Mesothelial cell of epicardium (in vitro differentiated cells): ENCODE data around the gene FPGT. TPM values are rescaled to one million over a fixed set of nuclear protein-coding genes. Genes with fewer than 3 reads are reported as not detected.

Source experiments
- DNase-seq, 2 experiments: peaks; one replicate each; pipeline ENCODE4 v3.0.0; 2021; ENCODE audit warnings: low spot score in 2 of 2; ENCODE audit not compliant: unreplicated experiment in 2 of 2
- H3K27ac Mint-ChIP-seq: 2 replicates; pipeline ENCODE4 v1.8.0; 2021; ENCODE audit warnings: mixed read lengths
- H3K27me3 Mint-ChIP-seq: 2 replicates; pipeline ENCODE4 v1.8.0; 2021; ENCODE audit warnings: low read depth, mixed read lengths
- H3K36me3 Mint-ChIP-seq: 2 replicates; pipeline ENCODE4 v1.8.0; 2021; ENCODE audit warnings: mixed read lengths
- H3K4me1 Mint-ChIP-seq: 2 replicates; pipeline ENCODE4 v1.8.0; 2021; ENCODE audit warnings: mixed read lengths
- H3K4me3 Mint-ChIP-seq: 2 replicates; pipeline ENCODE4 v1.8.0; 2021; ENCODE audit warnings: mild to moderate bottlenecking, moderate library complexity, mixed read lengths
- H3K9me3 Mint-ChIP-seq: 2 replicates; pipeline ENCODE4 v1.8.0; 2021; ENCODE audit warnings: mixed read lengths
- total RNA-seq: library from RNA; stranded (reverse); gene quantifications from 3 replicates; pipeline ENCODE4 v1.2.1, GENCODE V29; 2021
- TF ChIP-seq, protein P1 (sequence below): fragments of 200-600 bp; sonication (generic); IDR thresholded peaks from one replicate; pipeline ENCODE4 v1.5.0; 2021; ENCODE audit warnings: antibody characterized with exemption; ENCODE audit not compliant: unreplicated experiment

Gene FPGT
- total RNA-seq, 1 donor from 2014 or later = 14.1 TPM

DNA sequence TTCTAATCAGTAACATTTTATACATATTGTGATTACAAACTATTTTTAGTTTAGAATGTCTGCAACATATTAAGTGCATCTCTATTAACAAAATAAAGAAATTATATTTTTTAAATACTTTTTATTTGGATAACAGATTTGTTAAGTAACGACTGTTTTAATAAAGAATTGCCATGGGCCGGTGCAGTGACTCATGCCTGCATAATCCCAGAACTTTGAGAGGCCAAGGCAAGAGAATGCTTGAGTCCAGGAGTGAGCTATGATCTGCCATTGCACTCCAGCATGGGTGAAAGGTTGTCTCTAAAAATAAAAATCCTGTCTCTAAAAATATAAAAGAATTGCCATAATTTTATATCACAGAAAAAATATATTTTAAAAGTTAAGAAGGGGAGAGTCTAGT lies 4.1 kb upstream of the FPGT start:
- H3K4me1 Mint-ChIP-seq = peaks cover under 1% of the 10 kb centered on the region
- H3K36me3 Mint-ChIP-seq = no peaks in the 10 kb centered on the region
- H3K9me3 Mint-ChIP-seq = no peaks in the 10 kb centered on the region
- TF ChIP-seq, protein P1, sequence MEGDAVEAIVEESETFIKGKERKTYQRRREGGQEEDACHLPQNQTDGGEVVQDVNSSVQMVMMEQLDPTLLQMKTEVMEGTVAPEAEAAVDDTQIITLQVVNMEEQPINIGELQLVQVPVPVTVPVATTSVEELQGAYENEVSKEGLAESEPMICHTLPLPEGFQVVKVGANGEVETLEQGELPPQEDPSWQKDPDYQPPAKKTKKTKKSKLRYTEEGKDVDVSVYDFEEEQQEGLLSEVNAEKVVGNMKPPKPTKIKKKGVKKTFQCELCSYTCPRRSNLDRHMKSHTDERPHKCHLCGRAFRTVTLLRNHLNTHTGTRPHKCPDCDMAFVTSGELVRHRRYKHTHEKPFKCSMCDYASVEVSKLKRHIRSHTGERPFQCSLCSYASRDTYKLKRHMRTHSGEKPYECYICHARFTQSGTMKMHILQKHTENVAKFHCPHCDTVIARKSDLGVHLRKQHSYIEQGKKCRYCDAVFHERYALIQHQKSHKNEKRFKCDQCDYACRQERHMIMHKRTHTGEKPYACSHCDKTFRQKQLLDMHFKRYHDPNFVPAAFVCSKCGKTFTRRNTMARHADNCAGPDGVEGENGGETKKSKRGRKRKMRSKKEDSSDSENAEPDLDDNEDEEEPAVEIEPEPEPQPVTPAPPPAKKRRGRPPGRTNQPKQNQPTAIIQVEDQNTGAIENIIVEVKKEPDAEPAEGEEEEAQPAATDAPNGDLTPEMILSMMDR = no peak
- no peak overlapping the region for H3K27ac Mint-ChIP-seq
- H3K4me3 Mint-ChIP-seq = no peak overlapping the region
- H3K27me3 Mint-ChIP-seq = no peaks in the 10 kb centered on the region
- DNase-seq = no peak

DNA sequence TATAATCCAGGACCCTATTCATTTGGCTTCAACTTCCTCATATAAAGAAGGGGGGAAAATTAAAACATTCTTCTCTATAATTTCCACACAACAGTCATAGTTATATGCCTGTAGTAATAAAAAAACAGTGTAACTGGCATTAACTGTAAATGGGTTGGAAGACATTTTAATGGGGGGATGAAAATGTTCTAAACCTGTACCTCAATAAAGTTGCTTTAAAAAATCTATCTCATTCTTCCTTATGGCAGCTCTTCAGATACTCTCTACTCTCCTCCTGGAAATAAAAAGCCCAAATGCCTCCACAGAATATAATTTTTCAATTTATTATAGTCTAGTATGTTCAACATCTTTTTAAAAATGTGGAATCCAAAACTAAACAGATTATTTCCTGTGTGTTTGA lies 2.7 kb upstream of the FPGT start:
- Mint-ChIP-seq H3K4me3 (no peak overlapping the region), H3K36me3 (no peaks in the 10 kb centered on the region), H3K27ac (no peak overlapping the region), H3K4me1 (peaks cover 7% of the 10 kb centered on the region), H3K9me3 (no peaks in the 10 kb centered on the region), H3K27me3 (no peaks in the 10 kb centered on the region)
- TF ChIP-seq, protein P1 = no peak
- no peak for DNase-seq

DNA sequence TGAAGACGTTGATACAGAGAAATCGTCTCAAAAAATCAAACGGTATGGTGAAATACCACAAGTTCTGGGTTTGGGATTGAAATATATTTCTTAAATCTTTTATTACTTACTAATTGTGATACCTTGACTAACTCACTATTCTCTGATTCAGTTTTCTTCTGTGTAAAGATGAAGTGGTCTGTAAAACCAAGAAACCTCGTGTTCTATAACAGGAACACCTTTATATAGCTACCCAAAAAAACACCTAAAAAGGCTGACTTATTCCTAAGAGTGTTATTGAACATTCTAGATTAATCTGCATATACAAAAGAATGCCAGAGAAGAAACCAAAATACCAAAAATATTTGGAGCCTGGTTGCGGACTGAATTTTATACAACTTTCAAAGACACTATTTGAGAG lies 787 bp upstream of the FPGT start:
- Mint-ChIP-seq H3K4me1 (peaks cover 7% of the 10 kb centered on the region), H3K4me3 (peak overlapping the region; percentile 89), H3K9me3 (no peaks in the 10 kb centered on the region), H3K36me3 (peaks cover 3% of the 10 kb centered on the region), H3K27ac (peak overlapping the region; percentile 93), H3K27me3 (no peaks in the 10 kb centered on the region)
- TF ChIP-seq, protein P1 = no peak
- DNase-seq = no peak

DNA sequence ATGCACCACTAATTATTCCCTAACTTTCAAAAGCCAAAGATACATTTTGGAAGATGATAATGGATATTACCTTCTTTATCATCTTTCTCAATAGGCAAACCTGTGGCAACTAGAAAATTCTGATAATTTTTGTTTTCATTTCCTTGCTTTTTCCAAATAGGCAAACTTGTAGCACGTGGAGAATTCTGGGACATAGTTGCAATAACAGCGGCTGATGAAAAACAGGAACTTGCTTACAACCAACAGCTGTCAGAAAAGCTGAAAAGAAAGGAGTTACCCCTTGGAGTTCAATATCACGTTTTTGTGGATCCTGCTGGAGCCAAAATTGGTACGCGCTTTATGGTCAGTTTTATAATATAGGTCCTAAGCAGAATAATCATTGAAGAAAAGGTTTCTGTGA lies 1.5 kb downstream of the FPGT start:
- DNase-seq = no peak

DNA sequence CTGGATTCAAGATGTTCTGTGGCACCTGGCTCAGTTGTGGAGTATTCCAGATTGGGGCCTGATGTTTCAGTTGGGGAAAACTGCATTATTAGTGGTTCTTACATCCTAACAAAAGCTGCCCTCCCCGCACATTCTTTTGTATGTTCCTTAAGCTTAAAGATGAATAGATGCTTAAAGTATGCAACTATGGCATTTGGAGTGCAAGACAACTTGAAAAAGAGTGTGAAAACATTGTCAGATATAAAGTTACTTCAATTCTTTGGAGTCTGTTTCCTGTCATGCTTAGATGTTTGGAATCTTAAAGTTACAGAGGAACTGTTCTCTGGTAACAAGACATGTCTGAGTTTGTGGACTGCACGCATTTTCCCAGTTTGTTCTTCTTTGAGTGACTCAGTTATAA lies 7.2 kb downstream of the FPGT start:
- Mint-ChIP-seq H3K27ac (no peak overlapping the region), H3K4me1 (peaks cover 3% of the 10 kb centered on the region), H3K36me3 (peaks cover 7% of the 10 kb centered on the region)

More for the DNA sequence above, 1.5 kb downstream of the FPGT start:
- Mint-ChIP-seq H3K4me3 (no peak overlapping the region), H3K27ac (no peak overlapping the region), H3K9me3 (no peaks in the 10 kb centered on the region), H3K27me3 (no peaks in the 10 kb centered on the region), H3K36me3 (peaks cover 6% of the 10 kb centered on the region), H3K4me1 (peaks cover 7% of the 10 kb centered on the region)
- TF ChIP-seq, protein P1 = no peak

More for the DNA sequence above, 7.2 kb downstream of the FPGT start:
- TF ChIP-seq, protein P1 = no peak
- no peaks in the 10 kb centered on the region for H3K27me3 Mint-ChIP-seq
- no peak overlapping the region for H3K4me3 Mint-ChIP-seq
- no peak for DNase-seq
- H3K9me3 Mint-ChIP-seq = no peaks in the 10 kb centered on the region
